Activated naive CD8-positive, alpha-beta T cell treated with anti-CD3 and anti-CD28 coated beads for 36 hours (primary cell): ENCODE measurements around the gene ZBTB44. TPM values are rescaled to one million over a fixed set of nuclear protein-coding genes. Genes with fewer than 3 reads are reported as not detected.
"Not testable (repeated sequence)": the region's sequence is repeated elsewhere in the genome, so short reads cannot be mapped to it uniquely, and the experiment has no call there.

Experiments used
- DNase-seq: peaks from one replicate; pipeline ENCODE4 v3.0.0; 2021
- H3K27ac Mint-ChIP-seq: one replicate; pipeline ENCODE4 v1.8.0; 2022; ENCODE audit warnings: mild to moderate bottlenecking, moderate library complexity, mixed read lengths
- H3K27me3 Mint-ChIP-seq: one replicate; pipeline ENCODE4 v1.8.0; 2022; ENCODE audit warnings: mild to moderate bottlenecking, mixed read lengths
- H3K36me3 Mint-ChIP-seq: one replicate; pipeline ENCODE4 v1.8.0; 2021; ENCODE audit warnings: mild to moderate bottlenecking, mixed read lengths
- H3K4me1 Mint-ChIP-seq: one replicate; pipeline ENCODE4 v1.8.0; 2021; ENCODE audit warnings: mixed read lengths
- H3K4me3 Mint-ChIP-seq: one replicate; pipeline ENCODE4 v1.8.0; 2022; ENCODE audit warnings: mild to moderate bottlenecking, moderate library complexity, mixed read lengths
- H3K9me3 Mint-ChIP-seq: one replicate; pipeline ENCODE4 v1.8.0; 2022; ENCODE audit warnings: mixed read lengths
- total RNA-seq, 2 experiments: library from RNA; stranded (reverse); gene quantifications; one replicate each; pipeline ENCODE4 v1.2.3, GENCODE V29; 2021

Gene ZBTB44
- total RNA-seq, 2 experiments from 2014 or later, result 43.2 to 44.6 TPM

DNA sequence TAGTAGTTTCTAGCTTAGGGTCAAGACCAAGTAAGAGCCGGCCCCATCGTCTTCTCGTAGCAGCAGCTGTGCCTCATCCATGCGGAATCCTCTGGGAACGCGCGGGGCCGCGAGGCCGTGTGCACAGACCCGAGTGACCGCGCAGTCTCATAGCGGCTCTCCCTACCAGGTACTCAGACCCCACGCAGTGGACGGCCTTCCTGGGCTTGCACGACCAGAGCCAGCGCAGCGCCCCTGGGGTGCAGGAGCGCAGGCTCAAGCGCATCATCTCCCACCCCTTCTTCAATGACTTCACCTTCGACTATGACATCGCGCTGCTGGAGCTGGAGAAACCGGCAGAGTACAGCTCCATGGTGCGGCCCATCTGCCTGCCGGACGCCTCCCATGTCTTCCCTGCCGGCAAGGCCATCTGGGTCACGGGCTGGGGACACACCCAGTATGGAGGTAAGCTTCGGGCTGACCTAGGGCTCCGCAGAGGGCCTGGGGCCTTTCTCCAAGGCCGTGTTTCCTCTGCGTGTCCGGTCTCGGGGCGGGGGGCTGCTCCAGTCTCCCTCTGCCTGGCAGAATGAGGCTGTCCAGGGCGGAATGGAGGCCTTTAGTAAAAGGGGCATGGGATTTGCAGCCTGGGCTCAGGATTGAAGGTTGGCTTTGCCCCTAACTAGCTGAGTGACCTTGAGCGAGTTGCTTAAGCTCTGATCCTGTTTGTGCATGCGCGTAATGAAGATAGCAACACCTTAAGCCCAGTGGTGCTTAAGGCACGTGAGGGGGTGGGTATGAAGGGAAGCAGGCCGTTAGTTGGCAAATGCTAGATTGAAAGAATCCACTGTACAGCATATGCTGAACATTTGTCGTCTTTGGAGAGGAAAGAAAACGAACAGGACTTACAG is 106.2 kb downstream of the ZBTB44 start:
- Mint-ChIP-seq H3K4me3 (no peak overlapping the region), H3K4me1 (no peaks in the 10 kb centered on the region), H3K27ac (no peak overlapping the region), H3K9me3 (no peaks in the 10 kb centered on the region), H3K27me3 (no peaks in the 10 kb centered on the region), H3K36me3 (no peaks in the 10 kb centered on the region)
- DNase-seq, result no peak

GRCh38 chr11:130206141-130206540 is 108.6 kb downstream of the ZBTB44 start:
- Mint-ChIP-seq H3K9me3 (no peaks in the 10 kb centered on the region), H3K4me3 (no peak overlapping the region), H3K36me3 (no peaks in the 10 kb centered on the region), H3K27me3 (no peaks in the 10 kb centered on the region), H3K27ac (no peak overlapping the region), H3K4me1 (no peaks in the 10 kb centered on the region)
- DNase-seq, result no peak

- H3K36me3 Mint-ChIP-seq, result no peaks in the 10 kb centered on the region
- no peak overlapping the region for H3K4me3 Mint-ChIP-seq
- no peaks in the 10 kb centered on the region for H3K27me3 Mint-ChIP-seq
- H3K27ac Mint-ChIP-seq, result no peak overlapping the region
- DNase-seq, result no peak
- no peaks in the 10 kb centered on the region for H3K4me1 Mint-ChIP-seq
- H3K9me3 Mint-ChIP-seq, result no peaks in the 10 kb centered on the region
Measured at GRCh38 chr11:130204703-130205095, 110.0 kb downstream of the ZBTB44 start.

DNA sequence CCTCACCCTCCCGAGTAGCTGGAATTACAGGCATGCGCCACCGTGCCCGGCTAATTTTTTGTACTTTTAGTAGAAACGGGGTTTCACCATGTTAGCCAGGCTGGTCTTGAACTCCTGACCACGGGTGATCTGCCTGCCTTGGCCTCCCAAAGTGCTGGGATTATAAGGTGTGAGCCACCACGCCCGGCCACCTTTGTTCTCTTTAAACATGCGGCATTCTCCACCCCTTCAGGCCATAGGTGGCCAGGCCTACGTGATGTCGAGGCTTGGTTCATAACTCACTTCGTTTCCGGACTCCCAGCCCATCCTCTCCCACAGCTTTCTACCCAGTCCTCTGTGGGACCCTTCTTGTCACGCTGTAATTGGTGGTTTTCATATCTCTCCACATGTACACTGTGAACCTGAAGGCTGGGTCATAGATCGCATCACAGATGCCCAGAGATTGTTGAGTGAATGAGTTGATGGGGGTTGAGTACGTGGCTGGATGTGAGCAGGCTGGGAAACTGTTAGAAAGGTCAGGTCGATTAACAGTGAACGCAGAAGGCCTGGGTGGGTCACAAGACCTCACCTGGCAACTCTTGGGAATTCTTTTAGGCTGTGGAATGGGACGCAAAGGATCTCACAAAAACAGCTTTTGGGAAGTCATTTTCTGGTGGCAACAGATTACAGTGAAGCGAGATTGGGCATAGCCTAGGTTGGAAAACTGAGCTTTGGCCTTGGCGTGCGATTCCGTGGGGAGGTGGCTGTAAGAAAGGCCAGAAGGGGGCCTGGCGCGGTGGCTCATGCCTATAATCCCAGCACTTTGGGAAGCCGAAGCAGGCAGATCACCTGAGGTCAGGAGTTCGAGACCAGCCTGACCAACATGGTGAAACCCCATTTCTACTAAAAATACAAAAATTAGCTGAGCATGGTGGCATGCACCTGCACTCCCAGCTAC is 110.7 kb downstream of the ZBTB44 start:
- no peak overlapping the region for H3K4me3 Mint-ChIP-seq
- H3K36me3 Mint-ChIP-seq, result no peaks in the 10 kb centered on the region
- H3K9me3 Mint-ChIP-seq, result no peaks in the 10 kb centered on the region
- no peak overlapping the region for H3K27ac Mint-ChIP-seq
- no peaks in the 10 kb centered on the region for H3K4me1 Mint-ChIP-seq
- no peak for DNase-seq
- H3K27me3 Mint-ChIP-seq, result no peaks in the 10 kb centered on the region

DNA sequence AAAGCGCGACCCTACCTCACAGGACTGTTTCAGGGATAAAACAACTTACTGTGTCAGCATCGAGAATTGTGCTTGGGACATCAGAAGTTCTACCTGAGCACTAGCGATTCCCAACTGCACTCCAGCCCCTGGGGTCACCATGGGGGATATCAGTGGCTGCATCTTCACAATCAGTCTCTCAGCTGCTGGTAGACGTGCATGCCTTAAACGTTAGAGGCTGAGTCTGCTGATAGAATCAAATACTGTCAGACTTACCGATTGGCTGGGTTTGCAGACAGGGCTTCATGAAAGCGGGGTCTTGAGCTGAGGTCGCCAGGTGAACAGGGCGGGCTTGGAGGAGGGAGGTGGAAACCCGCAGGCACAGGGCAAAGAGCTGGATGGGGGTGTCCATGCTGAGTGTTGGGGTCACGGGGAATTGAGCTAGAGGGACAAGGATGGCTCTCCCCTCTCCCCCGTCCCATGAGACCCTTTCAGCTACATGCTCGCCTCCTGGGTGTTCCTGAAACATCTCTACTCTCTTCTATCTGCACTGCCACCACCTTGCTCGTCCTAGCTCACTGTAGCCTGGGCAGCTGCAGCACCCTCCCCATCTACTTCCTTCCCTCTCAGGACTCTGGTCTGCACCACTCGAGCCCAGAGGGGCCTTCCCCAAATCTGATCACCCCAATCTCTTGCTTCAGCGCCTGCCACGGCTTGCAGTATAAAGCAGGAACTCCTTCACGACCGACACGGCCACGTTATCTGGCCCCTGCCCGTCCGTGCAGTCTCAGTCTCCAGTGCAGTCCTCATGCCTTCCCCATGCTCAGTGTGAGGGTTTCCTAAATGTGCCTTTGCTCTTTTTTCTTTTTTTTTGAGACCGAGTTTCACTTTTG is 111.7 kb downstream of the ZBTB44 start:
- no peaks in the 10 kb centered on the region for H3K27me3 Mint-ChIP-seq

DNA sequence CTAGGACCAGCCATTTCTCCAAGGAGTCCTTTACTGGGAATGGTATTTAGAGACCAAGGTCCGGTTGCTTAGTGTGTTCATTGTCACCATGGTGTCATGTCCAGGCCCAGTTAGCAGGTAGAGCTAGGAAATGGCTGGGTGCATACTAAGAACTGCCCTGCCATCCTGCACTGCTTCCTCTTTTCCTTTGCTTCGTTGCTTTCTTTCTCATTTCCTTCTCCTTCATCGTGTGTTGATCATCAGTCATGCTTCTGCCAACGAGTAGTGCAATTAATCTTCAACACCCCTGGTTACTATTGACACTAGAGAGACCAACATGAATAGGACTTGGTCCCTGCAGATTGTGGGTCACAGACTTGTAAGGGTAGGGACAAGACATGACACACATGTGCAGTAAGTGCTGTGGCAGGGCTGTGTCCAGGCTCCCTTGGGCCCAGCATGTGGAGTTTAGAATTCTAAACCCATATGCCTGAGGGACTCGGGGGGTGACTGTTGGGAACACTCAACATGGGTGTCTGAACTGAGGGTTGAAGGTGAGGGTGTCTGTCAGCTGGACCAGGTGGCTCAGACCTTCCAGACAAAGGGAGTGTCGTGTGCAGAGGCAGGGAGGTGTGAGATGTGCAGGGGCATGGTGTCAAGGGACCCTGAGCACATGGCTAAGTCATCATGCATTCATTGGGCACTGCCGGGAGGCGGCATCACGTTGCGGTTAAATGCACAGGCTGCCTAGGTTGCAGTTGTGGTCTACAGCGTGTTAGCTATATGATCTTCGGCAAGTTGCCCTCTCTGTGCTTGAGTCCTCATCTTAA is 112.5 kb downstream of the ZBTB44 start:
- H3K36me3 Mint-ChIP-seq, result no peaks in the 10 kb centered on the region
- no peaks in the 10 kb centered on the region for H3K9me3 Mint-ChIP-seq
- no peaks in the 10 kb centered on the region for H3K27me3 Mint-ChIP-seq
- no peak for DNase-seq
- H3K4me3 Mint-ChIP-seq, result no peak overlapping the region
- H3K27ac Mint-ChIP-seq, result no peak overlapping the region
- H3K4me1 Mint-ChIP-seq, result no peaks in the 10 kb centered on the region

More for the DNA sequence above, 111.7 kb downstream of the ZBTB44 start:
- no peak for DNase-seq
- Mint-ChIP-seq H3K9me3 (no peaks in the 10 kb centered on the region), H3K4me3 (no peak overlapping the region), H3K36me3 (no peaks in the 10 kb centered on the region), H3K27ac (no peak overlapping the region), H3K4me1 (no peaks in the 10 kb centered on the region)

- Mint-ChIP-seq H3K4me1 (no peaks in the 10 kb centered on the region), H3K36me3 (no peaks in the 10 kb centered on the region), H3K4me3 (no peak overlapping the region)
Measured at GRCh38 chr11:130201026-130201425, 113.7 kb downstream of the ZBTB44 start.

DNA sequence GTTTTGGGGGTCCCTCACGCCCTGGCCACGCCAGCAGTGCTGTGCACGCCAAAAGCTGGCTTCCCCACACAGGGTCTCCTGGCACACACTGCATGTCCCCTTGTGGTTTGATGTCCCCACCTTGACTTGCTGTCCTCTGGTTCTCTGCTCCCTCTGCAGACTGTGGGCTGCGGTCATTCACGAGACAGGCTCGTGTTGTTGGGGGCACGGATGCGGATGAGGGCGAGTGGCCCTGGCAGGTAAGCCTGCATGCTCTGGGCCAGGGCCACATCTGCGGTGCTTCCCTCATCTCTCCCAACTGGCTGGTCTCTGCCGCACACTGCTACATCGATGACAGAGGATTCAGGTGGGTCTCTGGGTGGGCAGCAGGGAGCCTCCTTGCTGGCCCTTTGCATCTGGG is 114.9 kb downstream of the ZBTB44 start:
- no peak overlapping the region for H3K27ac Mint-ChIP-seq
- DNase-seq, result no peak
- no peaks in the 10 kb centered on the region for H3K36me3 Mint-ChIP-seq
- H3K4me3 Mint-ChIP-seq, result no peak overlapping the region
- no peaks in the 10 kb centered on the region for H3K9me3 Mint-ChIP-seq
- H3K27me3 Mint-ChIP-seq, result no peaks in the 10 kb centered on the region
- no peaks in the 10 kb centered on the region for H3K4me1 Mint-ChIP-seq

More at GRCh38 chr11:130201026-130201425, 113.7 kb downstream of the ZBTB44 start:
- no peaks in the 10 kb centered on the region for H3K9me3 Mint-ChIP-seq
- no peak overlapping the region for H3K27ac Mint-ChIP-seq
- H3K27me3 Mint-ChIP-seq, result no peaks in the 10 kb centered on the region
- no peak for DNase-seq

DNA sequence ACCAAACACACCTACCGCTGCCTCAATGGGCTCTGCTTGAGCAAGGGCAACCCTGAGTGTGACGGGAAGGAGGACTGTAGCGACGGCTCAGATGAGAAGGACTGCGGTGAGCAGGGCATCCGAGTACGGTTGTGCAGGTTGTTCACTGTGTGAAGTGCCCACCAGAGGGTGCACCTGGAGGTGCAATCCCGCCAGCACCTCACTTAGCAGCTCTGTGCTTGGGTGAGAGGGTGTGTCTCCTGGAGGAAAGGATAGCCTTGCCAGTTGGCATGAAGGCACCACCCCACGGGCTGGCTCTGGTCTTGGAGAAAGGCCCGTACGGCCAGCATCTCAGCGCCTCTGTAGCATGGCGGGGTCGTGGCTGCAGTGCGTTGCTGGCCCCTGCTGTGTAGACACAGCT is 115.8 kb downstream of the ZBTB44 start:
- no peaks in the 10 kb centered on the region for H3K4me1 Mint-ChIP-seq
- no peak overlapping the region for H3K4me3 Mint-ChIP-seq
- no peak overlapping the region for H3K27ac Mint-ChIP-seq
- no peaks in the 10 kb centered on the region for H3K36me3 Mint-ChIP-seq
- DNase-seq, result no peak
- no peaks in the 10 kb centered on the region for H3K9me3 Mint-ChIP-seq
- no peaks in the 10 kb centered on the region for H3K27me3 Mint-ChIP-seq

- H3K4me3 Mint-ChIP-seq, result no peak overlapping the region
Measured at GRCh38 chr11:130198292-130198691, 116.4 kb downstream of the ZBTB44 start.

DNA sequence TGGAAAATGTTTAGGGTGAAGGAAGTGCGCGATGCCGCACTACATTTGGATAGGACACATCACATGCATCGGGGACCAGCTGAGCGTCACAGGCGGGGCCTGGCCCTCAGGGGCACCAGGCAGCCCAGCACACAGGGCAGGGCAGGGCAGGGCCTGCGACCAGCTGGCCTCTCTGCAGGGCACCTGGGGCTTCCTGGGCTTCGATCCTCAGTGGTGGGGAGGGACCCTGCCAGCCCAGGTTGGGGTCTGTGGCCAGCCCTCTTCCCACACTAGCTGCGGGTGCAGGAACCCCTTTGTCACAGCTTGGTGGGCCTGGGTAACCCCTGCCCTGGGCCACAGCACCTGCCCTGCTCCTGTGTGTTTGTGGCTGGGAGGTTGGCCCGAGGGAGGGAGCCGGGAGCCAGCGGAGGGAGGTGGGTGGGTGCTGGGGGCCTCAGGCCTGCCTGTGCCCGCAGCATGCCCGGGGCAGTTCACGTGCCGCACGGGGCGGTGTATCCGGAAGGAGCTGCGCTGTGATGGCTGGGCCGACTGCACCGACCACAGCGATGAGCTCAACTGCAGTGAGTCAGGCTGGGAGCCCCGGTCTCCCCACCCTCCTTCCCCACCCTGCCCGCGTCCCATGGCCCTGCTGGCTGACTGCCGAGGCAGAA is 117.2 kb downstream of the ZBTB44 start:
- Mint-ChIP-seq H3K27ac (no peak overlapping the region), H3K9me3 (no peaks in the 10 kb centered on the region), H3K4me3 (no peak overlapping the region), H3K4me1 (no peaks in the 10 kb centered on the region), H3K27me3 (no peaks in the 10 kb centered on the region), H3K36me3 (no peaks in the 10 kb centered on the region)
- no peak for DNase-seq

More at GRCh38 chr11:130198292-130198691, 116.4 kb downstream of the ZBTB44 start:
- H3K27ac Mint-ChIP-seq, result no peak overlapping the region
- DNase-seq, result no peak
- no peaks in the 10 kb centered on the region for H3K4me1 Mint-ChIP-seq
- no peaks in the 10 kb centered on the region for H3K36me3 Mint-ChIP-seq
- no peaks in the 10 kb centered on the region for H3K27me3 Mint-ChIP-seq
- no peaks in the 10 kb centered on the region for H3K9me3 Mint-ChIP-seq

- H3K4me3 Mint-ChIP-seq, result no peak overlapping the region
- H3K9me3 Mint-ChIP-seq, result no peaks in the 10 kb centered on the region
- no peaks in the 10 kb centered on the region for H3K4me1 Mint-ChIP-seq
- no peaks in the 10 kb centered on the region for H3K36me3 Mint-ChIP-seq
- no peaks in the 10 kb centered on the region for H3K27me3 Mint-ChIP-seq
- DNase-seq, result no peak
- H3K27ac Mint-ChIP-seq, result no peak overlapping the region
Measured at GRCh38 chr11:130194241-130195023, 120.3 kb downstream of the ZBTB44 start.

GRCh38 chr11:130193551-130193950 is 121.2 kb downstream of the ZBTB44 start:
- H3K4me3 Mint-ChIP-seq, DNase-seq, H3K9me3 Mint-ChIP-seq, H3K27me3 Mint-ChIP-seq, H3K36me3 Mint-ChIP-seq, H3K4me1 Mint-ChIP-seq, H3K27ac Mint-ChIP-seq: not testable (repeated sequence)
